ENCODE data around the gene FRAS1.

GRCh38 chr4:78311306-78311705 is 254.2 kb downstream of the FRAS1 start:
- TF ChIP-seq, protein P1, sequence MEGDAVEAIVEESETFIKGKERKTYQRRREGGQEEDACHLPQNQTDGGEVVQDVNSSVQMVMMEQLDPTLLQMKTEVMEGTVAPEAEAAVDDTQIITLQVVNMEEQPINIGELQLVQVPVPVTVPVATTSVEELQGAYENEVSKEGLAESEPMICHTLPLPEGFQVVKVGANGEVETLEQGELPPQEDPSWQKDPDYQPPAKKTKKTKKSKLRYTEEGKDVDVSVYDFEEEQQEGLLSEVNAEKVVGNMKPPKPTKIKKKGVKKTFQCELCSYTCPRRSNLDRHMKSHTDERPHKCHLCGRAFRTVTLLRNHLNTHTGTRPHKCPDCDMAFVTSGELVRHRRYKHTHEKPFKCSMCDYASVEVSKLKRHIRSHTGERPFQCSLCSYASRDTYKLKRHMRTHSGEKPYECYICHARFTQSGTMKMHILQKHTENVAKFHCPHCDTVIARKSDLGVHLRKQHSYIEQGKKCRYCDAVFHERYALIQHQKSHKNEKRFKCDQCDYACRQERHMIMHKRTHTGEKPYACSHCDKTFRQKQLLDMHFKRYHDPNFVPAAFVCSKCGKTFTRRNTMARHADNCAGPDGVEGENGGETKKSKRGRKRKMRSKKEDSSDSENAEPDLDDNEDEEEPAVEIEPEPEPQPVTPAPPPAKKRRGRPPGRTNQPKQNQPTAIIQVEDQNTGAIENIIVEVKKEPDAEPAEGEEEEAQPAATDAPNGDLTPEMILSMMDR (IDR thresholded peaks at IDR 0.05) = no peak
- TF ChIP-seq POLR2A (IDR thresholded peaks at IDR 0.05) = no peak
